HepG2 (cell line): ENCODE measurements around the gene MDP1. TPM values are rescaled to one million over a fixed set of nuclear protein-coding genes. Genes with fewer than 3 reads are reported as not detected.
A peak's percentile ranks its signal among the peaks of the same experiment; 100 is the strongest.

Source experiments
- EP300 ChIP-seq, 3 experiments: sonication (generic) in 1 of 3; formaldehyde crosslinking in 1 of 3; IDR thresholded peaks; 2 replicates each; pipeline versions ENCODE4 v1.5.1 to v1.6.1; 2011 to 2020; ENCODE audit warnings: low read depth in 2 of 3, low read length in 2 of 3, borderline replicate concordance in 1 of 3, improper control_type of control experiment in 1 of 3, mild to moderate bottlenecking in 1 of 3, missing genetic modification reagents in 1 of 3, moderate library complexity in 1 of 3
- FOXK1 ChIP-seq: sonication (generic); formaldehyde crosslinking; IDR thresholded peaks from 2 replicates; pipeline ENCODE4 v1.4.0; 2020; ENCODE audit warnings: low read depth, missing genetic modification reagents, borderline replicate concordance
- HCFC1 ChIP-seq: fragments of 150-350 bp; IDR thresholded peaks from 2 replicates; pipeline ENCODE4 v1.6.1; 2014; ENCODE audit warnings: low read depth, low read length
- HDAC2 ChIP-seq: sonication (generic); formaldehyde crosslinking; IDR thresholded peaks from 2 replicates; pipeline ENCODE4 v1.4.0; 2020; ENCODE audit warnings: missing genetic modification reagents
- HNRNPLL ChIP-seq: fragments of 200-400 bp; formaldehyde crosslinking; IDR thresholded peaks from 2 replicates; pipeline ENCODE4 v1.6.1; 2017; ENCODE audit warnings: mild to moderate bottlenecking, low read depth, low read length; ENCODE audit not compliant: poor library complexity, severe bottlenecking
- HOXA7 ChIP-seq: sonication (generic); formaldehyde crosslinking; IDR thresholded peaks from 2 replicates; pipeline ENCODE4 v1.8.1; 2022; ENCODE audit warnings: mild to moderate bottlenecking, missing genetic modification reagents, moderate library complexity
- NR2C2 ChIP-seq: sonication (generic); formaldehyde crosslinking; IDR thresholded peaks from 2 replicates; pipeline ENCODE4 v1.4.0; 2020; ENCODE audit warnings: missing genetic modification reagents, mild to moderate bottlenecking, moderate library complexity, borderline replicate concordance
- RARA ChIP-seq: IDR thresholded peaks from 2 replicates; pipeline ENCODE4 v1.6.1; 2016; ENCODE audit warnings: missing genetic modification reagents, missing compliant biosample characterization
- RBFOX2 ChIP-seq: fragments of 200-400 bp; formaldehyde crosslinking; IDR thresholded peaks from 2 replicates; pipeline ENCODE4 v1.6.1; 2017; ENCODE audit warnings: low read depth, mild to moderate bottlenecking, low read length
- SRSF4 ChIP-seq: fragments of 200-400 bp; formaldehyde crosslinking; IDR thresholded peaks from one replicate; pipeline ENCODE4 v1.6.1; 2018; ENCODE audit warnings: mild to moderate bottlenecking, low read depth, low read length, moderate library complexity; ENCODE audit not compliant: poor library complexity, severe bottlenecking
- STAT5B ChIP-seq: sonication (generic); formaldehyde crosslinking; IDR thresholded peaks from 2 replicates; pipeline ENCODE4 v1.4.0; 2020; ENCODE audit warnings: missing genetic modification reagents
- TRIM24 ChIP-seq: sonication (generic); formaldehyde crosslinking; IDR thresholded peaks from 2 replicates; pipeline ENCODE4 v1.8.0; 2022; ENCODE audit warnings: mild to moderate bottlenecking, missing genetic modification reagents
- U2AF1 ChIP-seq: fragments of 200-400 bp; formaldehyde crosslinking; optimal IDR thresholded peaks from 2 replicates; pipeline ENCODE3; 2017; ENCODE audit warnings: mild to moderate bottlenecking, low read depth, low read length
- ZNF230 ChIP-seq: sonication (generic); formaldehyde crosslinking; IDR thresholded peaks from 2 replicates; pipeline ENCODE4 v1.4.0; 2020; ENCODE audit warnings: mild to moderate bottlenecking, missing genetic modification reagents
- ZNF430 ChIP-seq: sonication (generic); formaldehyde crosslinking; IDR thresholded peaks from 2 replicates; pipeline ENCODE4 v1.9.0; 2021; ENCODE audit warnings: mild to moderate bottlenecking, missing genetic modification reagents
- ZNF674 ChIP-seq: sonication (generic); formaldehyde crosslinking; IDR thresholded peaks from 2 replicates; pipeline ENCODE4 v1.5.0; 2020; ENCODE audit warnings: low read depth, mild to moderate bottlenecking, missing genetic modification reagents
- ZNF776 ChIP-seq: sonication (generic); formaldehyde crosslinking; IDR thresholded peaks from 2 replicates; pipeline ENCODE4 v1.4.0; 2020; ENCODE audit warnings: mild to moderate bottlenecking, missing genetic modification reagents
- ZSCAN25 ChIP-seq: sonication (generic); formaldehyde crosslinking; IDR thresholded peaks from 2 replicates; pipeline ENCODE4 v1.8.0; 2022; ENCODE audit warnings: mild to moderate bottlenecking, missing genetic modification reagents
- polyA plus RNA-seq, 8 experiments: library from polyadenylated mRNA; depleted of rRNA in 3 of 8; stranded (reverse) in 7 of 8; unstranded in 1 of 8; fragments of >200 nt; fragmentation: Illumina TruSeq in 4 of 8; extraction: Trizol in 4 of 8; gene quantifications; 2 replicates each; pipeline versions ENCODE4 v1.2.1 to v1.2.3, GENCODE V29; 2011 to 2016; ENCODE audit warnings: low read depth in 4 of 8, missing spikeins in 1 of 8, mixed read lengths in 1 of 8; ENCODE audit not compliant: insufficient read depth in 1 of 8
- total RNA-seq, 5 experiments: library from RNA; depleted of rRNA; stranded (reverse); fragments of >200 nt; fragmentation: Illumina TruSeq; extraction: Trizol; gene quantifications; 2 replicates each; pipeline ENCODE4 v1.2.3, GENCODE V29; 2016; ENCODE audit warnings: low read depth in 1 of 5
- TF ChIP-seq, protein P1 (sequence below): IDR thresholded peaks from 2 replicates; pipeline ENCODE4 v1.6.1; 2012; ENCODE audit warnings: low read length, improper control_type of control experiment
- TF ChIP-seq, protein P2 (sequence below): IDR thresholded peaks from 2 replicates; pipeline ENCODE4 v1.6.1; 2016
- TF ChIP-seq, protein P3 (sequence below): sonication (generic); formaldehyde crosslinking; IDR thresholded peaks from 2 replicates; pipeline ENCODE4 v1.4.0; 2020; ENCODE audit warnings: low read depth, missing genetic modification reagents

MDP1 gene
- total and polyA plus RNA-seq, 2 of the 13 experiments (the other 11 are each of a cell fraction or from before 2014, with no cell fraction given) = 44.1 to 48.7 TPM

DNA sequence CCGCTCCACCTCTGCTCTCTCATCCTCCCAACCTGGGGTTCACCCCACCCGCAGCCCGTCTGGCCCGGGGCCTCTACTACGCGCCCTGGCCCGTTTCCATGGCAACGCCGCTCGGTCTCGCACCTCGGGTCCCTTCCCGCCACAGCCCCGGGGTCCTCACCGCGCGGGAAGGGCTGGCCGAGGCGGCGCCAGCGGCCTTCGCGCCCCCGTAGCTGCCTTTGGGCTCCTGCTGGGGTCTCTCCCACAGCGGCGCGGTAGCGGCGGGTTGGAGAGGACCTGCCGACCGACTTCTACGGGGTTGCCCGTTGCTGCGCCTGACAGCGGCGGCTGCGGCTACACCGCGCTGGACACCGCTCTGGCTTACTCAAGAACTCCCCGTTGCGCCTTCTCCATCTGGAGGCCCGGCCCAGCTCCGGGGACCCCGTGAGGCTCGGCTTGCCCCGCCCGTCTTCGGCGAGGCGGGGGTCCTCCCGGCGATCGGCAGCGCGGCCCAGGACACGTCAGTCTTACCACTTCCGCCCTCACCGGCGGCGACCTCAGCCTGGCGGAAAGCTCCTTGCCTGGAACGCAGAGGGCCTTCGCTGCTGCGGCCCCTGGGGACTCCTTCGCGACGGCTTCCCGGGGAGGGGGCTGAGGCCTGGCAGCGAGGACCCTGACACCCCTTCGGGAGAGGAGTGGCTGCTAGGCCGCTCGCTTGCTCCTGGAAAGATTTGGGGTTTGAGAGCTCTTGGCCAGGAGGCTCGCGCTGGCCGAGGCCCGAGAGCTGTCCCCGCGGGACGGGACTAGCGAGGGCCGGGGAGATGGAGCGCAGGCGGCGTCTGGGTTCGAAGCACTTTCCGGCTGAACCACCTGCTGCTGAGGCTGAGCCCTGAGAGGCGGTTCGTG is 20.4 kb downstream of the MDP1 start, which contains the start of gene TM9SF1 (continued):
- TF ChIP-seq, protein P1, sequence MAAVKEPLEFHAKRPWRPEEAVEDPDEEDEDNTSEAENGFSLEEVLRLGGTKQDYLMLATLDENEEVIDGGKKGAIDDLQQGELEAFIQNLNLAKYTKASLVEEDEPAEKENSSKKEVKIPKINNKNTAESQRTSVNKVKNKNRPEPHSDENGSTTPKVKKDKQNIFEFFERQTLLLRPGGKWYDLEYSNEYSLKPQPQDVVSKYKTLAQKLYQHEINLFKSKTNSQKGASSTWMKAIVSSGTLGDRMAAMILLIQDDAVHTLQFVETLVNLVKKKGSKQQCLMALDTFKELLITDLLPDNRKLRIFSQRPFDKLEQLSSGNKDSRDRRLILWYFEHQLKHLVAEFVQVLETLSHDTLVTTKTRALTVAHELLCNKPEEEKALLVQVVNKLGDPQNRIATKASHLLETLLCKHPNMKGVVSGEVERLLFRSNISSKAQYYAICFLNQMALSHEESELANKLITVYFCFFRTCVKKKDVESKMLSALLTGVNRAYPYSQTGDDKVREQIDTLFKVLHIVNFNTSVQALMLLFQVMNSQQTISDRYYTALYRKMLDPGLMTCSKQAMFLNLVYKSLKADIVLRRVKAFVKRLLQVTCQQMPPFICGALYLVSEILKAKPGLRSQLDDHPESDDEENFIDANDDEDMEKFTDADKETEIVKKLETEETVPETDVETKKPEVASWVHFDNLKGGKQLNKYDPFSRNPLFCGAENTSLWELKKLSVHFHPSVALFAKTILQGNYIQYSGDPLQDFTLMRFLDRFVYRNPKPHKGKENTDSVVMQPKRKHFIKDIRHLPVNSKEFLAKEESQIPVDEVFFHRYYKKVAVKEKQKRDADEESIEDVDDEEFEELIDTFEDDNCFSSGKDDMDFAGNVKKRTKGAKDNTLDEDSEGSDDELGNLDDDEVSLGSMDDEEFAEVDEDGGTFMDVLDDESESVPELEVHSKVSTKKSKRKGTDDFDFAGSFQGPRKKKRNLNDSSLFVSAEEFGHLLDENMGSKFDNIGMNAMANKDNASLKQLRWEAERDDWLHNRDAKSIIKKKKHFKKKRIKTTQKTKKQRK = no peak
- TF ChIP-seq, protein P2, sequence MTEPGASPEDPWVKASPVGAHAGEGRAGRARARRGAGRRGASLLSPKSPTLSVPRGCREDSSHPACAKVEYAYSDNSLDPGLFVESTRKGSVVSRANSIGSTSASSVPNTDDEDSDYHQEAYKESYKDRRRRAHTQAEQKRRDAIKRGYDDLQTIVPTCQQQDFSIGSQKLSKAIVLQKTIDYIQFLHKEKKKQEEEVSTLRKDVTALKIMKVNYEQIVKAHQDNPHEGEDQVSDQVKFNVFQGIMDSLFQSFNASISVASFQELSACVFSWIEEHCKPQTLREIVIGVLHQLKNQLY (CRISPR knock-in tag) = no peak; the same call in none of the 2 replicates
- peak; percentile 7 to 39; a peak in 1 of 4 replicates for TF ChIP-seq EP300 (IDR thresholded peaks at IDR 0.05; ENCODE audit: low read depth in 2 of 2, low read length in 2 of 2)
- TF ChIP-seq EP300 (CRISPR knock-in tag; IDR thresholded peaks at IDR 0.05; ENCODE audit: borderline replicate concordance) = peak; percentile 59; the same call in 1 of the 2 replicates
- TF ChIP-seq ZNF776 = peak; percentile 95
- peak; percentile 100 for TF ChIP-seq RBFOX2
- peak; percentile 99 for TF ChIP-seq ZNF230 (CRISPR knock-in tag)
- peak; percentile 99 for TF ChIP-seq ZNF674 (CRISPR knock-in tag)
- peak; percentile 83 for TF ChIP-seq HCFC1
- peak; percentile 87 for TF ChIP-seq HNRNPLL
- peak; percentile 91 for TF ChIP-seq HDAC2
- TF ChIP-seq FOXK1 (CRISPR knock-in tag) = peak; percentile 88; the same call in 1 of the 2 replicates
- TF ChIP-seq NR2C2 (CRISPR knock-in tag) = peak; percentile 96
- TF ChIP-seq STAT5B = peak; percentile 72; the same call in 1 of the 2 replicates
- no peak for TF ChIP-seq SRSF4
- peak; percentile 98 for TF ChIP-seq ZNF430 (CRISPR knock-in tag)
- TF ChIP-seq U2AF1 = peak; percentile 97
- TF ChIP-seq, protein P3, sequence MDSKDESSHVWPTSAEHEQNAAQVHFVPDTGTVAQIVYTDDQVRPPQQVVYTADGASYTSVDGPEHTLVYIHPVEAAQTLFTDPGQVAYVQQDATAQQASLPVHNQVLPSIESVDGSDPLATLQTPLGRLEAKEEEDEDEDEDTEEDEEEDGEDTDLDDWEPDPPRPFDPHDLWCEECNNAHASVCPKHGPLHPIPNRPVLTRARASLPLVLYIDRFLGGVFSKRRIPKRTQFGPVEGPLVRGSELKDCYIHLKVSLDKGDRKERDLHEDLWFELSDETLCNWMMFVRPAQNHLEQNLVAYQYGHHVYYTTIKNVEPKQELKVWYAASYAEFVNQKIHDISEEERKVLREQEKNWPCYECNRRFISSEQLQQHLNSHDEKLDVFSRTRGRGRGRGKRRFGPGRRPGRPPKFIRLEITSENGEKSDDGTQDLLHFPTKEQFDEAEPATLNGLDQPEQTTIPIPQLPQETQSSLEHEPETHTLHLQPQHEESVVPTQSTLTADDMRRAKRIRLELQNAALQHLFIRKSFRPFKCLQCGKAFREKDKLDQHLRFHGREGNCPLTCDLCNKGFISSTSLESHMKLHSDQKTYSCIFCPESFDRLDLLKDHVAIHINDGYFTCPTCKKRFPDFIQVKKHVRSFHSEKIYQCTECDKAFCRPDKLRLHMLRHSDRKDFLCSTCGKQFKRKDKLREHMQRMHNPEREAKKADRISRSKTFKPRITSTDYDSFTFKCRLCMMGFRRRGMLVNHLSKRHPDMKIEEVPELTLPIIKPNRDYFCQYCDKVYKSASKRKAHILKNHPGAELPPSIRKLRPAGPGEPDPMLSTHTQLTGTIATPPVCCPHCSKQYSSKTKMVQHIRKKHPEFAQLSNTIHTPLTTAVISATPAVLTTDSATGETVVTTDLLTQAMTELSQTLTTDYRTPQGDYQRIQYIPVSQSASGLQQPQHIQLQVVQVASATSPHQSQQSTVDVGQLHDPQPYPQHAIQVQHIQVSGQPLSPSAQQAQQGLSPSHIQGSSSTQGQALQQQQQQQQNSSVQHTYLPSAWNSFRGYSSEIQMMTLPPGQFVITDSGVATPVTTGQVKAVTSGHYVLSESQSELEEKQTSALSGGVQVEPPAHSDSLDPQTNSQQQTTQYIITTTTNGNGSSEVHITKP = peak; percentile 91
- TF ChIP-seq TRIM24 (CRISPR knock-in tag) = peak; percentile 67; the same call in 1 of the 2 replicates
- no peak for TF ChIP-seq HOXA7
- TF ChIP-seq RARA = peak; percentile 54; the same call in 1 of the 2 replicates
- TF ChIP-seq ZSCAN25 (CRISPR knock-in tag) = peak; percentile 81
